ENCODE data around the gene DSCAML1.
A peak's percentile ranks its signal among the peaks of the same experiment; 100 is the strongest.

DSCAML1 gene

DNA sequence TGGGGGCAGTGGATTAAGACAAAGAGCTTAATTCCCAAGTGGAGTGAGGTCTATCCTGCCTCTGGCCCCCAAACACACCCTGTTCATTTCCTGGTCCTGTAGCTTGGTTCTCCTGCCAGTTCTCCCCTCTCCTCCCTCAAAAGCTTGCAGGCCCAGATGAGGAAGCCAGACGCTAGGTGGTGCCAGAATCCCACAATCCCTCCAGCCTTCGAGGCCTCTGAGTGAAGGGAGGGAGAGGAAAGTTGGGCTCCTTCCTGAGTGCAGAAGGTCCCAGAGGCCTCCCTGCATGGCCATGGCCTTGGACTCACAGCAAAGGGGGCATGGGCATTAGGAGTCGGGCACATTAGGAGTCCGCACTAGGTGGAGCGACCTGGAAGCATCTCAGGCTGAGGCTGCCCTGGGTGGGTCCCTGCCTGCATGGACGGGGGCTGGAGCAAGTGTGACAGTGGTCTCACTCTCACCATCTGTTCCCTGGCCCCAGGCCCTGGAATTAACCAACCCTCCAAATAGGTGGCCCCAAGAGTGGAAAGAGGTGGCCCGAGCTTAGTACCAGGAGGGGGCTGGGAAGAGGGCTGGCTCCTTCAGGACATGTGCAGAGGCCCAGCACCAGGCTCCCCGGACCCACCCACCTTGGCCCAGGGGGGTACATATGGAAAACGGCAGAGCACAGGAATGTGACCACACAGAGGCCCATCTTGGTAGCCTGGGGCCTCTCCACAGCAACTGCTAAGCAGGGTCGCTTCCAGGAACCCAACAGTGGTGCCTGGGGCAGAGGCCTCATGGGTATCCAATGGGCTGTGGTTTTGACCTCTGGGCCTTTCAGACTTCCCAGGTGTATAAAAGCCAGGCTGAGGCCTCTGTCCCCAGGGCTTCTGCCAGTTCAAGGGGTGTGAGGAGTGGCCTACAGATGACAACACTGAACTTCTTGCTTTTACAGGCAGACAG, 22.4 kb upstream of the DSCAML1 start:
- no peak overlapping the region for H3K4me3 ChIP-seq (ENCODE audit: low read depth, low read length, poor library complexity, severe bottlenecking)
- no peaks in the 10 kb centered on the region for H3K27me3 ChIP-seq (ENCODE audit: insufficient read depth, low read length)
- peaks cover 10% of the 10 kb centered on the region for H3K4me1 ChIP-seq (ENCODE audit: insufficient read depth, low read length, severe bottlenecking)
- H4K20me1 ChIP-seq (ENCODE audit: insufficient read depth, low read length), result no peaks in the 10 kb centered on the region
- H3K36me3 ChIP-seq (ENCODE audit: insufficient read depth, low read length), result no peaks in the 10 kb centered on the region
- no peak overlapping the region for H3K4me2 ChIP-seq (ENCODE audit: low read length)
- TF ChIP-seq EZH2 (IDR thresholded peaks at IDR 0.05; ENCODE audit: borderline replicate concordance, low read length), result no peak
- peak; percentile 42 for TF ChIP-seq CTCF (IDR thresholded peaks at IDR 0.05; ENCODE audit: low read length)
- H3K27ac ChIP-seq (ENCODE audit: low read depth, low read length, poor library complexity, severe bottlenecking), result no peak overlapping the region
- no peaks in the 10 kb centered on the region for H3K9me2 ChIP-seq (ENCODE audit: low read depth, low read length)
- no peaks in the 10 kb centered on the region for H3K79me2 ChIP-seq (ENCODE audit: insufficient read depth, low read length)
- H3K9me3 ChIP-seq (ENCODE audit: low read length), result no peaks in the 10 kb centered on the region
- H2AFZ ChIP-seq (ENCODE audit: low read length), result no peak overlapping the region
- H3K9ac ChIP-seq (ENCODE audit: low read length), result no peak overlapping the region
- no peaks in the 10 kb centered on the region for H3F3A ChIP-seq (ENCODE audit: insufficient read depth, low read length)

- no peaks in the 10 kb centered on the region for H3K9me3 ChIP-seq (ENCODE audit: low read length)
- no peaks in the 10 kb centered on the region for H3K9me2 ChIP-seq (ENCODE audit: low read depth, low read length)
- no peak overlapping the region for H3K9ac ChIP-seq (ENCODE audit: low read length)
- no peak for TF ChIP-seq EZH2 (IDR thresholded peaks at IDR 0.05; ENCODE audit: borderline replicate concordance, low read length)
- no peak for TF ChIP-seq CTCF (IDR thresholded peaks at IDR 0.05; ENCODE audit: low read length)
- H3K4me2 ChIP-seq (ENCODE audit: low read length), result no peak overlapping the region
- no peaks in the 10 kb centered on the region for H4K20me1 ChIP-seq (ENCODE audit: insufficient read depth, low read length)
- H3K27me3 ChIP-seq (ENCODE audit: insufficient read depth, low read length), result no peaks in the 10 kb centered on the region
- H3K36me3 ChIP-seq (ENCODE audit: insufficient read depth, low read length), result no peaks in the 10 kb centered on the region
- no peak overlapping the region for H3K27ac ChIP-seq (ENCODE audit: low read depth, low read length, poor library complexity, severe bottlenecking)
- no peak overlapping the region for H3K4me3 ChIP-seq (ENCODE audit: low read depth, low read length, poor library complexity, severe bottlenecking)
- no peaks in the 10 kb centered on the region for H3F3A ChIP-seq (ENCODE audit: insufficient read depth, low read length)
- no peaks in the 10 kb centered on the region for H3K79me2 ChIP-seq (ENCODE audit: insufficient read depth, low read length)
- H3K4me1 ChIP-seq (ENCODE audit: insufficient read depth, low read length, severe bottlenecking), result peaks cover 11% of the 10 kb centered on the region
- no peak overlapping the region for H2AFZ ChIP-seq (ENCODE audit: low read length)
Measured at GRCh38 chr11:117818041-117818873, 21.2 kb upstream of the DSCAML1 start.

GRCh38 chr11:117817368-117818040, 20.5 kb upstream of the DSCAML1 start:
- no peak overlapping the region for H3K9ac ChIP-seq (ENCODE audit: low read length)
- H3K4me1 ChIP-seq (ENCODE audit: insufficient read depth, low read length, severe bottlenecking), result peaks cover 11% of the 10 kb centered on the region
- no peak overlapping the region for H2AFZ ChIP-seq (ENCODE audit: low read length)
- no peaks in the 10 kb centered on the region for H3K36me3 ChIP-seq (ENCODE audit: insufficient read depth, low read length)
- no peak overlapping the region for H3K4me3 ChIP-seq (ENCODE audit: low read depth, low read length, poor library complexity, severe bottlenecking)
- no peaks in the 10 kb centered on the region for H3K27me3 ChIP-seq (ENCODE audit: insufficient read depth, low read length)
- TF ChIP-seq CTCF (IDR thresholded peaks at IDR 0.05; ENCODE audit: low read length), result peak; percentile 84
- no peak for TF ChIP-seq EZH2 (IDR thresholded peaks at IDR 0.05; ENCODE audit: borderline replicate concordance, low read length)
- H3K79me2 ChIP-seq (ENCODE audit: insufficient read depth, low read length), result no peaks in the 10 kb centered on the region
- H3K4me2 ChIP-seq (ENCODE audit: low read length), result no peak overlapping the region
- H3F3A ChIP-seq (ENCODE audit: insufficient read depth, low read length), result no peaks in the 10 kb centered on the region
- H3K27ac ChIP-seq (ENCODE audit: low read depth, low read length, poor library complexity, severe bottlenecking), result no peak overlapping the region
- H3K9me3 ChIP-seq (ENCODE audit: low read length), result no peaks in the 10 kb centered on the region
- H4K20me1 ChIP-seq (ENCODE audit: insufficient read depth, low read length), result no peaks in the 10 kb centered on the region
- no peaks in the 10 kb centered on the region for H3K9me2 ChIP-seq (ENCODE audit: low read depth, low read length)

Data from OCI-LY1 (cell line).